ENCODE data around the gene CCNY. TPM values are rescaled to one million over a fixed set of nuclear protein-coding genes. Genes with fewer than 3 reads are reported as not detected.

Gene CCNY
- total RNA-seq, 2 donors from 2014 or later, result 54.9 to 60.8 TPM

GRCh38 chr10:35388682-35389081, 52.4 kb downstream of the CCNY start:
- H3K9me3 Mint-ChIP-seq, result no peaks in the 10 kb centered on the region
- H3K27me3 Mint-ChIP-seq, result no peaks in the 10 kb centered on the region
- no peak overlapping the region for H3K27ac Mint-ChIP-seq
- peaks cover 20% of the 10 kb centered on the region for H3K36me3 Mint-ChIP-seq
- DNase-seq (ENCODE audit: low spot score) (no peak), ATAC-seq (no peak)
- no peak overlapping the region for H3K4me3 Mint-ChIP-seq
- H3K4me1 Mint-ChIP-seq (ENCODE audit: low read depth in 2 of 2), result peaks cover 52 to 54% of the 10 kb centered on the region in 2 donors

GRCh38 chr10:35390161-35390840, 54.0 kb downstream of the CCNY start:
- Mint-ChIP-seq H3K27me3 (no peaks in the 10 kb centered on the region), H3K4me1 (ENCODE audit: low read depth in 2 of 2) (peaks cover 52 to 53% of the 10 kb centered on the region in 2 donors), H3K27ac (no peak overlapping the region), H3K36me3 (peaks cover 20% of the 10 kb centered on the region), H3K4me3 (no peak overlapping the region), H3K9me3 (no peaks in the 10 kb centered on the region)
- no peak for DNase-seq (ENCODE audit: low spot score)
- no peak for ATAC-seq

DNA sequence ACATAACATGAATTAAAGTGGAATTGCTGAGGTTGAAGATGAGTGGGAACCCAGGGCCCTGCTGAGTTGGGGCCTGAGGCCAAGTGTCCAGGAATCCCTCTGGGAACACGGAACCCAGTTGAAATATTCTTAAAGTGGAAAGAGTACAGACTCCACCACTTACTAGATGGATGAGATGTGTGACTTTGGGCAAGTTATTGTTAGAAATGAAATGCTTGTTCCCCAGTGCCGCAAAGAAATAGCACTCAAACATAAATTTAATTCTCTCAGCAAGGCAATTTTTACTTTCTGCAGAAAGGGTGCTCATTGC, 54.5 kb downstream of the CCNY start:
- no peak for ATAC-seq
- Mint-ChIP-seq H3K4me1 (ENCODE audit: low read depth in 2 of 2) (peaks cover 51 to 54% of the 10 kb centered on the region in 2 donors), H3K27ac (no peak overlapping the region), H3K27me3 (no peaks in the 10 kb centered on the region), H3K9me3 (no peaks in the 10 kb centered on the region), H3K4me3 (no peak overlapping the region), H3K36me3 (peaks cover 20% of the 10 kb centered on the region)
- DNase-seq (ENCODE audit: low spot score), result no peak

GRCh38 chr10:35391153-35391953, 55.0 kb downstream of the CCNY start:
- peaks cover 49 to 54% of the 10 kb centered on the region in 2 donors for H3K4me1 Mint-ChIP-seq (ENCODE audit: low read depth in 2 of 2)
- H3K27ac Mint-ChIP-seq, result no peak overlapping the region
- DNase-seq (ENCODE audit: low spot score) (no peak), ATAC-seq (no peak)
- no peaks in the 10 kb centered on the region for H3K9me3 Mint-ChIP-seq
- H3K36me3 Mint-ChIP-seq, result peaks cover 20% of the 10 kb centered on the region
- H3K4me3 Mint-ChIP-seq, result no peak overlapping the region
- no peaks in the 10 kb centered on the region for H3K27me3 Mint-ChIP-seq

GRCh38 chr10:35391954-35392262, 55.6 kb downstream of the CCNY start:
- no peak overlapping the region for H3K4me3 Mint-ChIP-seq
- DNase-seq (ENCODE audit: low spot score), result no peak
- no peaks in the 10 kb centered on the region for H3K9me3 Mint-ChIP-seq
- H3K4me1 Mint-ChIP-seq (ENCODE audit: low read depth in 2 of 2), result peaks cover 49 to 55% of the 10 kb centered on the region in 2 donors
- H3K36me3 Mint-ChIP-seq, result peaks cover 20% of the 10 kb centered on the region
- H3K27ac Mint-ChIP-seq, result no peak overlapping the region
- H3K27me3 Mint-ChIP-seq, result no peaks in the 10 kb centered on the region
- no peak for ATAC-seq

DNA sequence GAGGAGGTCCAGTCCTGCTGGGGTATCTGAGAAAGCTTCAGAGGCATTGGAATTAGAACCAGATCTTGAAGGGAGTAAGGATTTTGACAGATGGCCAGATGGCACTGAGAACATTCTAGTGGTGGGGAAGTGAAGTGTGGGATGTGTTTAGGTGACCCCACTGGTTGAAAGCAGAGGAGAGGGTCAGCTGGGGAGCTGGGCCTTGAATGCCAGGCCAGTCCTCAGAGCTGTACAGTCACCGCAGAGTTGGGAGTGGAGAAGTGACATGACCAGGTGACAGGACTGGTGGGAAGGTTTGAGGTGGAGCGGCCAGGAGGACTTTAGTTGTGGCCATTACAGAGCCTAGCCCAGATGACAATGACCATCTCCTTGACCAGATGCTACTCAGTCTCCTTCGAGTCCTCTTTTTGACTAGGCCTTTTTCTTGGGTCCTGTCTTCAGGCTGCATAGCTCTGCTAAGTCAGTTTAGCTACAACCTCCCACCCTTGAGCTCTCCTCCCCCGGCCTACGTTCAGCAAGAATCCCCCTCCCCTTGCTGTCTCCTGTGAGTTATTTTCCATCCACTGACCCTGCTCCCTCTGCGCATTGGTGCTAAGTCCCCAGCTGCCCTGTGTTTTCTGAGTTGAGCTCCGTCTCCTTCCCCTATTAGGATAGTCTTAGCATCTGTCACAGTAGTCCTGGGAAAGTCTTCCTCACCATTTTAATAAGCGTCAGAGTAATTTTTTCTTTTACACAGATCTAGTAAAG, 56.3 kb downstream of the CCNY start:
- H3K4me3 Mint-ChIP-seq, result no peak overlapping the region
- no peaks in the 10 kb centered on the region for H3K27me3 Mint-ChIP-seq
- no peak for ATAC-seq
- H3K9me3 Mint-ChIP-seq, result no peaks in the 10 kb centered on the region
- no peak overlapping the region for H3K27ac Mint-ChIP-seq
- peaks cover 20% of the 10 kb centered on the region for H3K36me3 Mint-ChIP-seq
- DNase-seq (ENCODE audit: low spot score), result no peak
- peaks cover 47 to 53% of the 10 kb centered on the region in 2 donors for H3K4me1 Mint-ChIP-seq (ENCODE audit: low read depth in 2 of 2)

GRCh38 chr10:35394411-35394851, 58.1 kb downstream of the CCNY start:
- H3K27ac Mint-ChIP-seq, result no peak overlapping the region
- no peak overlapping the region for H3K4me3 Mint-ChIP-seq
- DNase-seq (ENCODE audit: low spot score), result no peak
- H3K9me3 Mint-ChIP-seq, result no peaks in the 10 kb centered on the region
- H3K36me3 Mint-ChIP-seq, result peaks cover 20% of the 10 kb centered on the region
- no peaks in the 10 kb centered on the region for H3K27me3 Mint-ChIP-seq
- no peak for ATAC-seq
- H3K4me1 Mint-ChIP-seq (ENCODE audit: low read depth in 2 of 2), result peaks cover 45 to 52% of the 10 kb centered on the region in 2 donors

GRCh38 chr10:35394934-35395333, 58.6 kb downstream of the CCNY start:
- Mint-ChIP-seq H3K9me3 (no peaks in the 10 kb centered on the region), H3K4me3 (no peak overlapping the region), H3K27me3 (no peaks in the 10 kb centered on the region), H3K27ac (no peak overlapping the region), H3K36me3 (peaks cover 15% of the 10 kb centered on the region), H3K4me1 (ENCODE audit: low read depth in 2 of 2) (peaks cover 44 to 52% of the 10 kb centered on the region in 2 donors)
- DNase-seq (ENCODE audit: low spot score), result no peak
- ATAC-seq, result no peak

DNA sequence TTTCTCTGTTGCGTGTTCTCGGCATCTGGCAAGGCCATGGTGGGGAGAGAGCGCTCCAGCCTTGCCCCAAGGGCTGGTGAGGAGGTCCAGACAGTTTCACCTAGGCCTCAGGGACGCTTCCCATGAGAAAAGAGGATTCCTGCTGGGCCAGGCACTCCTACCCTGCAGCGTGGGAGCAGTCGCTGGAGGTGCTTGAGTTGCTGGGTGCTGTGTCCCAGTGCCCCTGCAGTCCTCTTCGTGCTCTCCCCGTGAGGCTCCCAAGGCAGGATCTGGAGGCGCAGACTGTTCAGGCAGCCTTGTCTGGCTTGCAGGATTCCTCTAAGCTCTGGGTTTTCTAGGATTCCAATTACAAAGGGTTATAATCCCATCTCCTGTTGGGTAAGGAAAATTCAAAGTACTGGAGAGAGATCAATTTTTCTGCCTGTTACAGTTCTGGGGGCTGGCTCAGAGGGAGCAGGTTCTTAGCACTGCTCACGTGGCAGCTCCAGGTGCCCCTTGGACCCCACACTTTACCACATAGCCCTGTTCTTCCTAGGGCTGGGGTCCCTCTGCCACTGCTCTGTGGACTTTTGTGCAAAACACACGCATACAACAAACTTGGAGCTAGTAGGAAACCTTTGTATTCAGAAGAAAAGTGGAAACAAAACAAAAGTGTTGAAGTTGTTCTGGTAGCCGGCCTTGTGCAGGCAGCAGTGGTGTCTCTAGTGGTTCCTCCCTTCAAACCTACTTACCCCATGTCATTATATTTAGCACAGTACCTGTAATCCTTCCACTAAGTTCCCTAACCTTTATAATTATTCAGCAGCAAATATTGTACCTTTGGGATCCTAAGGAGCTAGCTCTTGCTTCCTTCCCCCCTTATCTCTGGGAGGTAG, 60.5 kb downstream of the CCNY start:
- Mint-ChIP-seq H3K4me3 (no peak overlapping the region), H3K36me3 (peaks cover 2% of the 10 kb centered on the region), H3K4me1 (ENCODE audit: low read depth in 2 of 2) (peaks cover 40 to 45% of the 10 kb centered on the region in 2 donors), H3K9me3 (no peaks in the 10 kb centered on the region), H3K27ac (no peak overlapping the region), H3K27me3 (no peaks in the 10 kb centered on the region)
- DNase-seq (ENCODE audit: low spot score), result no peak
- ATAC-seq, result no peak

GRCh38 chr10:35397953-35398352, 61.6 kb downstream of the CCNY start:
- Mint-ChIP-seq H3K27ac (no peak overlapping the region), H3K4me1 (ENCODE audit: low read depth in 2 of 2) (peaks cover 34 to 35% of the 10 kb centered on the region in 2 donors), H3K9me3 (no peaks in the 10 kb centered on the region)

GRCh38 chr10:35398355-35398754, 62.0 kb downstream of the CCNY start:
- no peaks in the 10 kb centered on the region for H3K9me3 Mint-ChIP-seq
- no peak overlapping the region for H3K27ac Mint-ChIP-seq
- DNase-seq (ENCODE audit: low spot score) (no peak), ATAC-seq (no peak)
- no peak overlapping the region for H3K4me3 Mint-ChIP-seq
- H3K36me3 Mint-ChIP-seq, result no peaks in the 10 kb centered on the region
- H3K4me1 Mint-ChIP-seq (ENCODE audit: low read depth in 2 of 2), result peaks cover 30 to 31% of the 10 kb centered on the region in 2 donors
- no peaks in the 10 kb centered on the region for H3K27me3 Mint-ChIP-seq

More at GRCh38 chr10:35397953-35398352, 61.6 kb downstream of the CCNY start:
- ATAC-seq (no peak), DNase-seq (ENCODE audit: low spot score) (no peak)
- Mint-ChIP-seq H3K36me3 (no peaks in the 10 kb centered on the region), H3K27me3 (no peaks in the 10 kb centered on the region), H3K4me3 (no peak overlapping the region)

DNA sequence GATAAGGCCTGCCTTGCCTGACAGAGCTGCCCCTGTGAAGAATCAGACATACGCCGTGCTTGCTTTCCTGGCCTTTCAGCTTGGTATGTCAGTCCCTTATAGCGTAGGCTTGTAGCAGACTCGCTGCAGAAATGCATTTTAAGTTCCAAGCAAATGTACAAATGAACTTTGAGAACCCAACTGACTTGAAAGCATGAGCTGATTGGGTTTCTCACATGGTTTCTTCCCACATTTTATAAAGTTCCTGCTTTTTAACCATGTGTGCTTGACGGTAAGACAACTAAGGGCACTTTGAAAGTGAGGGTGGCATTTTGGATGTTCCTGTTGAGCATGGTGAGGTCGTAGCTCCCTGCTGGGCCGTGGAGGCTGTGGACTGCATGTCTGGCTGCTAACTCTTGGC, 62.6 kb downstream of the CCNY start:
- H3K27ac Mint-ChIP-seq, result no peak overlapping the region
- H3K27me3 Mint-ChIP-seq, result no peaks in the 10 kb centered on the region
- H3K9me3 Mint-ChIP-seq, result no peaks in the 10 kb centered on the region
- H3K4me1 Mint-ChIP-seq (ENCODE audit: low read depth in 2 of 2), result peaks cover 28% of the 10 kb centered on the region in 2 donors
- no peak for DNase-seq (ENCODE audit: low spot score)
- H3K4me3 Mint-ChIP-seq, result no peak overlapping the region
- H3K36me3 Mint-ChIP-seq, result no peaks in the 10 kb centered on the region
- ATAC-seq, result no peak

- Mint-ChIP-seq H3K4me3 (no peak overlapping the region), H3K27ac (no peak overlapping the region), H3K4me1 (ENCODE audit: low read depth in 2 of 2) (peaks cover 24 to 28% of the 10 kb centered on the region in 2 donors)
Measured at GRCh38 chr10:35399414-35400009, 63.2 kb downstream of the CCNY start.

More at GRCh38 chr10:35399414-35400009, 63.2 kb downstream of the CCNY start:
- DNase-seq (ENCODE audit: low spot score) (no peak), ATAC-seq (no peak)
- no peaks in the 10 kb centered on the region for H3K27me3 Mint-ChIP-seq
- no peaks in the 10 kb centered on the region for H3K9me3 Mint-ChIP-seq
- H3K36me3 Mint-ChIP-seq, result no peaks in the 10 kb centered on the region

Data from natural killer cell treated with Interleukin-12 subunit alpha and Interleukin-12 subunit beta and Interleukin-15 and Interleukin-18, amount 100 ng/mL, for 72 hours (primary cell).